Upper lobe of left lung (tissue), 4 donors: ENCODE data around the gene TAS2R60.

Source experiments
- CTCF ChIP-seq, 6 experiments: fragments of 450-650 bp in 4 of 6; fragments of 200-600 bp in 2 of 6; sonication (generic) in 2 of 6; IDR thresholded peaks; one replicate each; pipeline ENCODE4 v1.5.1; 2016 to 2019; ENCODE audit warnings: antibody characterized with exemption in 6 of 6
- POLR2A ChIP-seq, 4 donors: fragments of 450-650 bp; IDR thresholded peaks; one replicate each; pipeline ENCODE4 v1.5.1; 2016 to 2017; ENCODE audit warnings: antibody characterized with exemption in 4 of 4, mild to moderate bottlenecking in 2 of 4
- POLR2AphosphoS5 ChIP-seq, 2 donors: sonication (generic); formaldehyde crosslinking; IDR thresholded peaks; one replicate each; pipeline ENCODE4 v1.5.1; 2017; ENCODE audit warnings: antibody characterized with exemption in 2 of 2

DNA sequence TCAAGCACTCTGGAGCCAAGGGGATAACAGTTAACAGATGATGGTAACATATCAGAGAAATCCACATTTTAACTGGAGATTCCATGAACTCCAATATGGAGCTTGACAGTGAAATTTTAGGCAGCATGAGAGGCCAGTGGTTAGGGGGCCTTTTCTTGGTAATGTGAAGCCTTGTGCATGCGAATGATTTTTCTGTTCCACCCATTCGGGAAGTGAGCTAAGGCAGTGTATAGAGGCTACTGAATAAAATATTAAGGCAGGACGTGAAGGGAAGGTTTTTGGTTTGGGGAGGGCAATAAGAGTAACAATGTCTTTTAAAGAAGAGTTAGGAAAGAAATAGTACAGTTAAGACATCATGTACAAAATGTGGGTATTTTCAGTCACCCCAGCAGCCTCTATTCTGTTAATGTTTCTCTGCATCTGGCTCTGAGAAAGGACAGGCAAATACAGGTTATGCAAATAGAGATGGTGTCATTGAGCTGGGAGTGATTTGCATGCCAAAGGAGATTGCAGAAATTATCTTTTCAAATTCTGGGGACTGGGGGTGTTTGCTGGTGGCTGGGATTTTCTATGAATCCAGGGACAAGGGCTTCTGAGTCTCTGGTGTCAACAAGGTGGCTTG lies 6.8 kb upstream of the TAS2R60 start:
- TF ChIP-seq CTCF (IDR thresholded peaks at IDR 0.05) (no peak), POLR2A (IDR thresholded peaks at IDR 0.05) (no peak), POLR2AphosphoS5 (IDR thresholded peaks at IDR 0.05) (no peak)
